GM19099 (cell line): ENCODE measurements around the gene OLIG2.

Experiments used
- POLR2A ChIP-seq: IDR thresholded peaks from 3 replicates; pipeline ENCODE4 v1.6.1; 2011; ENCODE audit warnings: low read depth; ENCODE audit not compliant: insufficient read length; ENCODE audit errors: extremely low read depth

OLIG2 gene

DNA sequence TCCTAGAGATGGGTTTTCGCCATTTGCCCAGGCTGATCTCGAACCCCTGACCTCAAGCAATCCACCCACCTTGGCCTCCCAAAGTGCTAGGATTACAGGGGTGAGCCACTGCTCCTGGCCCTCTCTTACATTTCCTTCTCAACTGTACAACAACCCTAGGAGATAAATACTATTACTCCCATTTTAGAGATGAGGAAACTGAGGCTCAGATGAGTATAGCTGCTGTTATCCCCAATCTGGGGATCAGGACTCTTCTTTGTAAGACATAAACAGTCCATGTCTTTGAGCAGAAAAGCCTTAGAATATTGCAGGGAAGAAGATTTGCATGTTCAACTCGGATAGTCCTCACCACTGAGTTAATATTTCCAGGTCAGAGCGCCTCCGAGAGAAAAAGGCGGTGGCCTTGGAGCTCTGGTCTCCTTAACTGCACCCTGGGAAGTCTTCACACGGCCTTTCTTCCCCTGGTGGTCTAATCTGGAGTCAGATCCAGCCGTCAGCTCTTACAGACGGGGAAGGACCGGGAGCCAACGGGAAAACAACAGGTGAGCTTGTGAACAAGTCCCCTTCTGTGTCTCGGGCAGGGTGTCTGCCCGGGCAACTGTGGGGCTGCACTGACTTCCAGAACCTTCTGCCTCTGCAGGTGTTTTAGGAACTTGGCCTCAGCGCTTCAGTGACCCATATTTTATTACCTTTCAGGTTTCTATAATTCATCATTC, 38.3 kb downstream of the OLIG2 start:
- TF ChIP-seq POLR2A = no peak

DNA sequence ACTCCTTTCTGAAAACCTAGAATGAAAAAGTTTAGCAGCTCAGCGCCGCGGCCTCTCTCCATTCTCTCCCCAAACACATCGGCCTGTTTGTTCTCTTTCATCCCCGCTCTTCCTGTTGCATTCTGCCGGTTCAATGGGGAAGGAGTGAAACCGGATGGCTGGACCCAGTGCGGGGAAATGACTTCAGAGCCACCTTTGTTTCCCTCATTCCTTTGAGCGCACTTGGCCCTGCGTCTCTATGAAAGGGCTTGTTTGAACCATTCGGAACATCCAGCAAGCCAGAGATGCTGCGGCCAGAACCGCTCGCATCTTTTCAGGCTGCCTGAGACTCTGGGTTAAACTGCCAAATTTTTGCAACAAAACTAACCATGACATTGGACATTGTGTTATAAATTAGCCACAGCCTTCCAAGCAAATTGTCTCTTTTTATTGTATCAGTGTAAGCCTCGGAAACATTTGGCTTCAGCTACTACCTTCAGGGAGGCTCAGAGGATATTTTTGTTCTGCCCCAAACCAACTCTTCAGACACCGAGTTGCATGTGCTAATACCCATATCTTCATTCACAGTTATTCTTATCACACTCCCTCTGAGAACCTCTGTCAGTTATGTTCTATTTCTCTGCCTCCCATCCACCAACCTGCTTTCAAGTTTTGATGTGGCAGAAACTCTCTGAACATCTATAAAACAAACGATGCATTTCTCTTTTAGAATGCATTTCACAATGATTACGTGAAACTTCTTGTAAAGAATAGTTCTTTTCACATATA, 39.1 kb downstream of the OLIG2 start:
- TF ChIP-seq POLR2A = no peak

DNA sequence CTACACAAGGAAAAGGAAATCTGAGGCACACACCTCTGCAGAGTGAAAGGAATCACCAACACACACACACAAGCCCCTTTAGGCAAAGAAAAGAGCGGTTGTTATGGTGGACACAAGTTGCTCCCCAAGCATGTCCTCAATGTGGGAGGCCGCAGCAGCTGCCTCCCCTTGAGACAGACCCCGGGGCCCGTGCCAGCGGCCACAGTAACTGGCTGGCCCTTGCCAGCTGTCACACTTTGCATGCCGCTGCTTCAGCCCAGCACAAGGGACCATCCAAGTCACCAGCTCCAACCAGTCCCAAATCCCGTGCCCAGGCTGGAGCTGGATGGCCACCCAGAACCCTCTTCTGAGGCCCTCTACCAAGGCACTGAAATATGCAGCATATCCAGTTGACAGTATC, 41.3 kb downstream of the OLIG2 start:
- TF ChIP-seq POLR2A = no peak

DNA sequence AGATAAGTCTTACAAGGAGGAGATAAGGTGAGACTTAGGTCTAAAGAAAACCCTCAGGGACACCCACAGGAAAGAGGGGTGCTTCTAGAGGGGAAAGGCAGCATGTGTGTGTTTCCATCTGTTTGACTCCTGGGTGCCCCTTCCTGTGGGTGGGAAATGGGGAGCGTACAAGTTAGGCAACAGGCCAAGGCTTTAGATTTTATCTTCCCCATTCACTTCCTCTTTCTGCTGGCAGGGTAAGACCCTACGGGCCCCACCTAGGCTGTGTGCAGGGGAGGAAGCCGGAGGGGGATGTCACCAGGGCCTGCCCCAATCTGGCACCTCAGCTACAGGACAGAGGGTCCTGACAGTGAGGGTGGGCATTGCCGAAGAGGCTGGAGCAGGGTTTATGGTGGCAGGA, 41.7 kb downstream of the OLIG2 start:
- TF ChIP-seq POLR2A = no peak

DNA sequence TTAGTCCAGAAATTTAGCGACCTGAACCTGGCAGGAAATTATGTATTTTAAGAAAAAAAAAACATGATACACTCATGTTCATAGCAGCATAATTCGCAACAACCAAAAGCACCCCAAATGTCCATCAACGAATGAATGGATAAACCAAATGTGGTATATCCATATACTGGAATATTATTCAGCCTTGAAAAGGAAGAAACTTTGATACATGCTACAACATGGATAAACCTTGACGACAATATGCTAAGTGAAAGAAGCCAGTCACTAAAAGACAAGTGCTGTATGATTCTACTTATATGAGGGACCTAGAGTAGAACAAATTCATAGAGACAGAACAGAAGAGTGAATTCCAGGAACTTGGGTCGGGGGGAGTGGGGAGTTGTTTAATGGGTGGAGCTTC, 43.5 kb downstream of the OLIG2 start:
- no peak for TF ChIP-seq POLR2A

DNA sequence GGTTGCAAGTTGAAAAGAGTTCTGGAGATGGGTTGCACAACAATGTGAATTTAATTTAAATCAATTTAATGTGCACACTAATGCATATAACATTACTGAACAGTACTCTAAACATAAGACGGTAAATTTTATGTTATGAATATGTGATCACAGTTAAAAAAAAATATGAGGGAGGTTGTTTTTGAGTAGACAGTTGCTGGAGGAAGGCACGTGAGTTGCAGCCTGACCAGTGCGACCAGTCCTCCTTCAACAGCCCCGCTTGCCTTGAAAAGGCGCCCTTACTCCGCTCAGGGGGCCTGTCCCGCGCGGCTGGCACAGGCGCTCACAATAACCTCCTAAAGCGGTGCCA, 43.9 kb downstream of the OLIG2 start:
- TF ChIP-seq POLR2A = no peak

DNA sequence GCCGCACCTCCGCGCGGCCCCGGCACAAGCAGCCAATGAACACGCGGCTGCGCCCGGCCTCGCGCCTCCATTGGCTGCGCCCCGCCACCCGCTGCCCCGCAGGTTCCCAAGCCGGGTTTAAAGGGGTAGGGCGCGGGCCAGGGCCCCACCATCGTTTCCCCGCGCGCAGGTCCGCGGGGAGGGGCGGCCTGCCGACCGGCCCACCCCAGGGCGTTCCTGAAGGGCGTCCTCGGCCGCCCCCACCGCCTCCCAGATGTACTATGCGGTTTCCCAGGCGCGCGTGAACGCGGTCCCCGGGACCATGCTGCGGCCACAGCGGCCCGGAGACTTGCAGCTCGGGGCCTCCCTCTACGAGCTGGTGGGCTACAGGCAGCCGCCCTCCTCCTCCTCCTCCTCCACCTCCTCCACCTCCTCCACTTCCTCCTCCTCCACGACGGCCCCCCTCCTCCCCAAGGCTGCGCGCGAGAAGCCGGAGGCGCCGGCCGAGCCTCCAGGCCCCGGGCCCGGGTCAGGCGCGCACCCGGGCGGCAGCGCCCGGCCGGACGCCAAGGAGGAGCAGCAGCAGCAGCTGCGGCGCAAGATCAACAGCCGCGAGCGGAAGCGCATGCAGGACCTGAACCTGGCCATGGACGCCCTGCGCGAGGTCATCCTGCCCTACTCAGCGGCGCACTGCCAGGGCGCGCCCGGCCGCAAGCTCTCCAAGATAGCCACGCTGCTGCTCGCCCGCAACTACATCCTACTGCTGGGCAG, 44.4 kb downstream of the OLIG2 start, which contains the start of gene OLIG1:
Gene OLIG1, plus strand, starts transcription at position 148 of the 750 bp plus-strand sequence. Its CDS starts 106 bp downstream, at position 254.
- no peak for TF ChIP-seq POLR2A

DNA sequence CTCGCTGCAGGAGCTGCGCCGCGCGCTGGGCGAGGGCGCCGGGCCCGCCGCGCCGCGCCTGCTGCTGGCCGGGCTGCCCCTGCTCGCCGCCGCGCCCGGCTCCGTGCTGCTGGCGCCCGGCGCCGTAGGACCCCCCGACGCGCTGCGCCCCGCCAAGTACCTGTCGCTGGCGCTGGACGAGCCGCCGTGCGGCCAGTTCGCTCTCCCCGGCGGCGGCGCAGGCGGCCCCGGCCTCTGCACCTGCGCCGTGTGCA, 44.9 kb downstream of the OLIG2 start:
- TF ChIP-seq POLR2A = no peak

DNA sequence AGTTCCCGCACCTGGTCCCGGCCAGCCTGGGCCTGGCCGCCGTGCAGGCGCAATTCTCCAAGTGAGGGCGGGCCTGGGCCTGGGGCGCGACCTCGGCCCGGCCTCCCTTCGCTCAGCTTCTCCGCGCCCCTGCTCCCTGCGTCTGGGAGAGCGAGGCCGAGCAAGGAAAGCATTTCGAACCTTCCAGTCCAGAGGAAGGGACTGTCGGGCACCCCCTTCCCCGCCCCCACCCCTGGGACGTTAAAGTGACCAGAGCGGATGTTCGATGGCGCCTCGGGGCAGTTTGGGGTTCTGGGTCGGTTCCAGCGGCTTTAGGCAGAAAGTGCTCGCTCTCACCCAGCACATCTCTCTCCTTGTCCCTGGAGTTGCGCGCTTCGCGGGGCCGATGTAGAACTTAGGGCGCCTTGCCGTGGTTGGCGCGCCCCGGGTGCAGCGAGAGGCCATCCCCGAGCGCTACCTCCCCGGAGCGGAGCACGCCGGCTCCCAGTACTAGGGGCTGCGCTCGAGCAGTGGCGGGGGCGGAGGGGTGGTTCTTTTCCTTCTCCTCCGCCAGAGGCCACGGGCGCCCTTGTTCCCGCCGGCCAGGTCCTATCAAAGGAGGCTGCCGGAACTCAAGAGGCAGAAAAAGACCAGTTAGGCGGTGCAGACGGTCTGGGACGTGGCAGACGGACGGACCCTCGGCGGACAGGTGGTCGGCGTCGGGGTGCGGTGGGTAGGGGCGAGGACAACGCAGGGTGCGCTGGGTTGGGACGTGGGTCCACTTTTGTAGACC, 45.4 kb downstream of the OLIG2 start:
- no peak for TF ChIP-seq POLR2A

DNA sequence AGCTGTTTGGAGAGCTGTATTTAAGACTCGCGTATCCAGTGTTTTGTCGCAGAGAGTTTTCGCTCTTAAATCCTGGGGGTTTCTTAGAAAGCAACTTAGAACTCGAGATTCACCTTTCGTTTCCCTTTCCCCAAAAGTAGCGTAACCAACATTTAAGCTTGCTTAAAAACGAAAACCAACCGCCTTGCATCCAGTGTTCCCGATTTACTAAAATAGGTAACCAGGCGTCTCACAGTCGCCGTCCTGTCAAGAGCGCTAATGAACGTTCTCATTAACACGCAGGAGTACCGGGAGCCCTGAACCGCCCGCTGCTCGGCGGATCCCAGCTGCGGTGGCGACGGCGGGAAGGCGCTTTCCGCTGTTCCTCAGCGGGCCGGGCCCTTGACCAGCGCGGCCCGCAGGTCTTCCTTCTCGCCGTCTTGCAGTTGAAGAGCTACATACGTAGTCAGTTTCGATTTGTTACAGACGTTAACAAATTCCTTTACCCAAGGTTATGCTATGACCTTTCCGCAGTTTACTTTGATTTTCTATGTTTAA, 46.1 kb downstream of the OLIG2 start:
- TF ChIP-seq POLR2A = no peak

DNA sequence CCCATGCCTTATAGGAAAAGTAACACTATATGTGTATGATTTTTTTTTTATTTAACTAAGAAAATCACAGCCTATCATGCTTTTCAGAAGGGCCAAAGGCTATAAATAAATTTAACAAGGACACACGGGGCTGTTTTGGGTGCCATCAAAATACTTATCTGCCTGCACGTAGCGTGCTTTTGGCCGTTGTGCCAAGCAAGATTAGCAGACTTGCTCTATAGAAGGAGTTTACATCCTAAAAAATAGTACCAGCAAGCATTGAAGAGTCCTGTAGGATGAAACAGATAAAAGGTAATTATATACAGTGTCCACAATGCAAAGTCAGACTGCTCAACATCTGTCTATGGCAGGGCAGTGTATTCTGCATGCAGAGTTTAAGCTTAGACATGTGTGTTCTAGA, 47.9 kb downstream of the OLIG2 start:
- TF ChIP-seq POLR2A = no peak

DNA sequence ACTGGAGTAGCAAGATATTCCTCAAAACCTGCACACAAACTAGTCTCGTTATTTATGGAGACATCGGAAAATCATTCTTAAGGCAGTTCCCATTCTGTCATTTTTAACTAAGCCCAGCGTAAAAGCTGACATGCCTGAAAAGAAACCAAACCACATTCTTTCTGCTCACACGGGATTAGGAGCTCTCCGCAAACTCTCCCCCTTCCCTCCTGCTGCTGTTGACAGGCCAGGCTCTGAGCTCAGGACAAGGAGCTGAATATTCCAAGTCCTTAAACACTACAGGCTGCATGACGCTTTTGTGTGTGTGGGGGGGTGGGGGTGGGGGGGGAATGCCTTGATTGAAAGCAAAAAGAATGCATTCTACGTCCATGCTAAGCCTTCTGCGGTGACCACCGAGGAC, 49.4 kb downstream of the OLIG2 start:
- TF ChIP-seq POLR2A = no peak

DNA sequence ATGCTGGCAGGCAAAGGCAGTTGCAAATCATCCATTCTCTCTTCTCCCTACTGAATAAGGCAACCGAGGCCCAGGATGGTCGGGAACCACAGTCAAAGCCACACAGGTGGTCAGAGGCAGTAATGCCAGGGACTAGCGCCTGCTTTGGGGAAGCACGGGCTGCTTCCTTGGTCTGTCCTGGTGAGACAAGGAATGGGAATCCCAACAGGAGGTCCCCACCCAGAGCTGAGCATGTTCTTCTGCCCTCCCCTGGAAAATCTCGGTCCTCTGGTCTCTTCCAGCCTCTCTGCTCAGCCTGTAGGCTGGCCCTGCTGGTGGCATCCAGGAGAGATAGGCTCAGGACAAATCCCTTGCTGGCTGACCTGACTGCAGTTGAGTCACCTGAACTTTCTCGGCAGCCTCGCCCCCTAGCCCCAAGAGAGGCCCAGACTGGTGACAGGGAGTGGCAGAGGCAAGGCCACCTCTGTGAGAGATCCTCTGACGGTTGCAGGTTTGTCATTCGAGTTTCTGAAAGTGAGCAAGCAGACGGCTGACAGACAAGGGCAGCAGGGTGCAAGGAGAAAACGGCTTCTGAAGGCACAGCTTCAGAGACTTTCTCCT, 50.0 kb downstream of the OLIG2 start:
- TF ChIP-seq POLR2A = no peak

DNA sequence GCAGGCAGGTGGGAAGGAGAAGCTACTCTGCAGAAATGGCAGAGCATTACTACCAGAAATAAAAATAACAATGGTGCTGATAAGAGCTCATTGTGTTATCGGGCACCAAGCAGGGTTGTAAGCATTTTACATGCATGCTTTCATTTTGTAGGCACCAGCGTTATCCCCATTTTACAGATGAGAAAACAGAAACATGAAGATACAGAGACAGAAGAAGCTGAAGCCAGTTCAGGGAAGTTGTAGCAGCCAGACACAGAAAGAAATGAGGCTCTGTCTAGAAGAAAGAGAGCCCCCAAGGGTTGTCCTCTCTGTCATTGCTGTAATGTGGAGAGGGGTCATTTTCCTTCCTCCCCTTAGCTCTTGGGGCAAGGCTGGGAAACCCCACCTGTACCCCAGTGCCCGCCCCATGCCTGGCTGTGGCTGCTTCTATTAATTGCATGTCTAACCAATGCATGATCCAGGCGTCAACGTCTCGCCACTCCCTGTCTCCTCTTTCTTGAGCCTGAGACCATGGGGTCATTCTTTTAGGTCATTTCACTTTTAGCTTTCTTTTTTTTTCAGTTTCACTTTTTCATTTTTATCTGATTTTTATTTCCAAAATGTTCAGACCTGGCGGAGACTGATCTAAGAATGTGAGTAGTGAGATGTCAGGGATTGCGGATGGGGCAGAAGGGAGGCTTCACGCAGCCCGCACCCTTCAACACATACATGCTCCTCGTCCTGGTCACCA, 51.0 kb downstream of the OLIG2 start:
- TF ChIP-seq POLR2A = no peak
